ENCODE measurements around the gene PKD2L2. TPM values are rescaled to one million over a fixed set of nuclear protein-coding genes. Genes with fewer than 3 reads are reported as not detected.
A peak's percentile ranks its signal among the peaks of the same experiment; 100 is the strongest.

PKD2L2 gene
- total and polyA plus RNA-seq, 9 of the 15 experiments (the other 6 are each of a cell fraction or from before 2014, with no cell fraction given): 0.08 to 0.25 (median 0.11) TPM; not detected in 5

DNA sequence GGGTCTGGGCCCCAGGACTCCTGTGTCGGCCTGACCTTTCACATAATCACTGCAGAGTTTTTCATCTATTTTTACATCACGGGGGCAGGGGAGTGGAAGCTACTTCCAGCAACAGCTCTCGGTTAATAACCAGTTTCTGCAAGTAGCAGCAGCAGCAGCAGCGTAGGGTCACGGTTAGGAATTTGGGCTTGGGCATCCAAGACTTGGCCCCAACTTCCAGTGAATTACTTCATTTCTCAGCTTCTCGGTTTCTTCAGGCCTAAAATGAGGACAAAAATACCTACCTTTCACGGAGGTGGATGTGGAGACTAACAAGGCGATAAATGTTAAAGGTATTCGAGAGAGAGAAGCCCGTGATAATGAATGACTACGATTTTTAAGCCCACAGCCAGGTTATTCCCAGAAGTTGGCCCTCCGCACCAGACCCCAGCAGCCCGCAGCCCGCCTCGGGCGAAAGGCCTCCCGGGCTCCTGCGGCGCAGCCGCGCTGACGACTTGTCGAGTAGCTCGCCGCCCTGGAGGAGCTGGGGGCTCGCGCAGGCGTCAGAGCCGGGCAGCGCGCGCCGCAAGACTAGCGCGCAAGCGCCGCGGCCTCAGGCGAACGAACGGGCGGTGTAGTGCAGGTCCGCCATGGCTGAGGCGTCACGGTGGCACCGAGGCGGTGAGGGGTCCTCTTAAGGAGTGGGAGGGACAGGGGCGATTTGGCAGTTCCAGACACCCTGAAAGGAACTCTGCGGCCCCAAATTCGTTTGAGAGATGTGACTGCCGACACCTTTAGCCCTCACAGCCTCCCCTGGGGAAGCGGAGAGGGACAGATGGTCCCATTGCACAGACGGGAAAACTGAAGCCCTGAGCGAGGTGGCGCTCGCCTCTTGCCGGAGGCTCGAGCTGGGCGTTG lies at the start of gene PKD2L2 (continued):
- TF ChIP-seq, protein P1, sequence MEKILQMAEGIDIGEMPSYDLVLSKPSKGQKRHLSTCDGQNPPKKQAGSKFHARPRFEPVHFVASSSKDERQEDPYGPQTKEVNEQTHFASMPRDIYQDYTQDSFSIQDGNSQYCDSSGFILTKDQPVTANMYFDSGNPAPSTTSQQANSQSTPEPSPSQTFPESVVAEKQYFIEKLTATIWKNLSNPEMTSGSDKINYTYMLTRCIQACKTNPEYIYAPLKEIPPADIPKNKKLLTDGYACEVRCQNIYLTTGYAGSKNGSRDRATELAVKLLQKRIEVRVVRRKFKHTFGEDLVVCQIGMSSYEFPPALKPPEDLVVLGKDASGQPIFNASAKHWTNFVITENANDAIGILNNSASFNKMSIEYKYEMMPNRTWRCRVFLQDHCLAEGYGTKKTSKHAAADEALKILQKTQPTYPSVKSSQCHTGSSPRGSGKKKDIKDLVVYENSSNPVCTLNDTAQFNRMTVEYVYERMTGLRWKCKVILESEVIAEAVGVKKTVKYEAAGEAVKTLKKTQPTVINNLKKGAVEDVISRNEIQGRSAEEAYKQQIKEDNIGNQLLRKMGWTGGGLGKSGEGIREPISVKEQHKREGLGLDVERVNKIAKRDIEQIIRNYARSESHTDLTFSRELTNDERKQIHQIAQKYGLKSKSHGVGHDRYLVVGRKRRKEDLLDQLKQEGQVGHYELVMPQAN (IDR thresholded peaks at IDR 0.05; ENCODE audit: borderline replicate concordance): no peak; the same call in 1 of the 2 replicates
- TF ChIP-seq MAFF (IDR thresholded peaks at IDR 0.05; ENCODE audit: low read length) (no peak), ZNF77 (CRISPR knock-in tag; IDR thresholded peaks at IDR 0.05) (no peak), NCOA2 (IDR thresholded peaks at IDR 0.05; ENCODE audit: partially characterized antibody in 2 of 2) (no peak), CREBBP (IDR thresholded peaks at IDR 0.05; ENCODE audit: low read depth, low read length) (no peak), ZNF134 (CRISPR knock-in tag; conservative IDR thresholded peaks at IDR 0.05) (no peak), SMAD2 (IDR thresholded peaks at IDR 0.05; ENCODE audit: low read depth, low read length) (no peak), PHTF2 (CRISPR knock-in tag; IDR thresholded peaks at IDR 0.05) (no peak), MBD2 (IDR thresholded peaks at IDR 0.05; ENCODE audit: borderline replicate concordance, low read depth) (peak; percentile 34; the same call in 1 of the 2 replicates), HLTF (IDR thresholded peaks at IDR 0.05) (no peak; the same call in 1 of the 2 replicates), FIP1L1 (IDR thresholded peaks at IDR 0.05; ENCODE audit: low read depth, low read length, poor library complexity, severe bottlenecking) (no peak), PCBP1 (IDR thresholded peaks at IDR 0.05; ENCODE audit: low read depth, low read length, poor library complexity, severe bottlenecking) (no peak), ZC3H4 (CRISPR knock-in tag; IDR thresholded peaks at IDR 0.05; ENCODE audit: borderline replicate concordance) (no peak)
- TF ChIP-seq, protein P2, sequence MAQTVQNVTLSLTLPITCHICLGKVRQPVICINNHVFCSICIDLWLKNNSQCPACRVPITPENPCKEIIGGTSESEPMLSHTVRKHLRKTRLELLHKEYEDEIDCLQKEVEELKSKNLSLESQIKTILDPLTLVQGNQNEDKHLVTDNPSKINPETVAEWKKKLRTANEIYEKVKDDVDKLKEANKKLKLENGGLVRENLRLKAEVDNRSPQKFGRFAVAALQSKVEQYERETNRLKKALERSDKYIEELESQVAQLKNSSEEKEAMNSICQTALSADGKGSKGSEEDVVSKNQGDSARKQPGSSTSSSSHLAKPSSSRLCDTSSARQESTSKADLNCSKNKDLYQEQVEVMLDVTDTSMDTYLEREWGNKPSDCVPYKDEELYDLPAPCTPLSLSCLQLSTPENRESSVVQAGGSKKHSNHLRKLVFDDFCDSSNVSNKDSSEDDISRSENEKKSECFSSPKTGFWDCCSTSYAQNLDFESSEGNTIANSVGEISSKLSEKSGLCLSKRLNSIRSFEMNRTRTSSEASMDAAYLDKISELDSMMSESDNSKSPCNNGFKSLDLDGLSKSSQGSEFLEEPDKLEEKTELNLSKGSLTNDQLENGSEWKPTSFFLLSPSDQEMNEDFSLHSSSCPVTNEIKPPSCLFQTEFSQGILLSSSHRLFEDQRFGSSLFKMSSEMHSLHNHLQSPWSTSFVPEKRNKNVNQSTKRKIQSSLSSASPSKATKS (CRISPR knock-in tag; IDR thresholded peaks at IDR 0.05): no peak
- TF ChIP-seq, protein P3, sequence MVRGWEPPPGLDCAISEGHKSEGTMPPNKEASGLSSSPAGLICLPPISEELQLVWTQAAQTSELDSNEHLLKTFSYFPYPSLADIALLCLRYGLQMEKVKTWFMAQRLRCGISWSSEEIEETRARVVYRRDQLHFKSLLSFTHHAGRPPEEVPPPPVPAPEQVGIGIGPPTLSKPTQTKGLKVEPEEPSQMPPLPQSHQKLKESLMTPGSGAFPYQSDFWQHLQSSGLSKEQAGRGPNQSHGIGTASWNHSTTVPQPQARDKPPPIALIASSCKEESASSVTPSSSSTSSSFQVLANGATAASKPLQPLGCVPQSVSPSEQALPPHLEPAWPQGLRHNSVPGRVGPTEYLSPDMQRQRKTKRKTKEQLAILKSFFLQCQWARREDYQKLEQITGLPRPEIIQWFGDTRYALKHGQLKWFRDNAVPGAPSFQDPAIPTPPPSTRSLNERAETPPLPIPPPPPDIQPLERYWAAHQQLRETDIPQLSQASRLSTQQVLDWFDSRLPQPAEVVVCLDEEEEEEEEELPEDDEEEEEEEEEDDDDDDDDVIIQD (CRISPR knock-in tag; IDR thresholded peaks at IDR 0.05): no peak
- TF ChIP-seq, protein P4, sequence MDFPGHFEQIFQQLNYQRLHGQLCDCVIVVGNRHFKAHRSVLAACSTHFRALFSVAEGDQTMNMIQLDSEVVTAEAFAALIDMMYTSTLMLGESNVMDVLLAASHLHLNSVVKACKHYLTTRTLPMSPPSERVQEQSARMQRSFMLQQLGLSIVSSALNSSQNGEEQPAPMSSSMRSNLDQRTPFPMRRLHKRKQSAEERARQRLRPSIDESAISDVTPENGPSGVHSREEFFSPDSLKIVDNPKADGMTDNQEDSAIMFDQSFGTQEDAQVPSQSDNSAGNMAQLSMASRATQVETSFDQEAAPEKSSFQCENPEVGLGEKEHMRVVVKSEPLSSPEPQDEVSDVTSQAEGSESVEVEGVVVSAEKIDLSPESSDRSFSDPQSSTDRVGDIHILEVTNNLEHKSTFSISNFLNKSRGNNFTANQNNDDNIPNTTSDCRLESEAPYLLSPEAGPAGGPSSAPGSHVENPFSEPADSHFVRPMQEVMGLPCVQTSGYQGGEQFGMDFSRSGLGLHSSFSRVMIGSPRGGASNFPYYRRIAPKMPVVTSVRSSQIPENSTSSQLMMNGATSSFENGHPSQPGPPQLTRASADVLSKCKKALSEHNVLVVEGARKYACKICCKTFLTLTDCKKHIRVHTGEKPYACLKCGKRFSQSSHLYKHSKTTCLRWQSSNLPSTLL (IDR thresholded peaks at IDR 0.05): no peak
